Transverse colon (tissue), 4 donors: ENCODE data around the gene DNAJC6.

Experiments used
- CTCF ChIP-seq, 5 experiments: fragments of 200-600 bp in 3 of 5; fragments of 450-650 bp in 2 of 5; sonication (generic) in 3 of 5; IDR thresholded peaks; 1 replicate in 2 of 5; 2 replicates in 3 of 5; pipeline ENCODE4 v1.5.1; 2016 to 2017; ENCODE audit warnings: antibody characterized with exemption in 5 of 5, inconsistent platforms in 3 of 5, mild to moderate bottlenecking in 2 of 5, moderate library complexity in 1 of 5
- POLR2A ChIP-seq: fragments of 450-650 bp; IDR thresholded peaks from one replicate; pipeline ENCODE4 v1.6.1; 2016; ENCODE audit warnings: antibody characterized with exemption, mild to moderate bottlenecking, moderate library complexity
- POLR2AphosphoS5 ChIP-seq, 3 donors: sonication (generic); formaldehyde crosslinking; IDR thresholded peaks; one replicate each; pipeline ENCODE4 v1.6.1; 2016; ENCODE audit warnings: antibody characterized with exemption in 3 of 3

GRCh38 chr1:65434760-65435159, 125.4 kb downstream of the DNAJC6 start:
- TF ChIP-seq CTCF (IDR thresholded peaks at IDR 0.05) (no peak), POLR2A (no peak), POLR2AphosphoS5 (IDR thresholded peaks at IDR 0.05) (no peak)
